Activated effector memory CD4-positive, alpha-beta T cell treated with anti-CD3 and anti-CD28 coated beads, Interleukin-2, amount 50 U/mL, for 16 hours (primary cell): ENCODE measurements around the gene UGGT2.
"Not testable (repeated sequence)": the region's sequence is repeated elsewhere in the genome, so short reads cannot be mapped to it uniquely, and the experiment has no call there.

Experiments used
- DNase-seq: peaks from one replicate; pipeline ENCODE4 v3.0.0-alpha.2; 2020

The UGGT2 gene

GRCh38 chr13:95970878-95971277 lies 82.3 kb downstream of the UGGT2 start:
- no peak for DNase-seq

GRCh38 chr13:95968906-95969305 lies 84.3 kb downstream of the UGGT2 start:
- no peak for DNase-seq

GRCh38 chr13:95957331-95957730 lies 95.9 kb downstream of the UGGT2 start:
- no peak for DNase-seq

GRCh38 chr13:95956589-95957148 lies 96.5 kb downstream of the UGGT2 start:
- DNase-seq, result no peak

- no peak for DNase-seq
Observed at GRCh38 chr13:95955719-95956118, 97.5 kb downstream of the UGGT2 start.

- no peak for DNase-seq
Observed at GRCh38 chr13:95955255-95955654, 97.9 kb downstream of the UGGT2 start.

GRCh38 chr13:95954266-95954665 lies 98.9 kb downstream of the UGGT2 start:
- no peak for DNase-seq

GRCh38 chr13:95950103-95950502 lies 103.1 kb downstream of the UGGT2 start:
- DNase-seq, result no peak

- DNase-seq, result no peak
Observed at GRCh38 chr13:95948656-95949055, 104.5 kb downstream of the UGGT2 start.

- no peak for DNase-seq
Observed at GRCh38 chr13:95937714-95938320, 115.4 kb downstream of the UGGT2 start.

GRCh38 chr13:95931300-95932025 lies 121.7 kb downstream of the UGGT2 start:
- DNase-seq, result no peak

- no peak for DNase-seq
Observed at GRCh38 chr13:95929430-95929829, 123.8 kb downstream of the UGGT2 start.

- not testable (repeated sequence) for DNase-seq
Observed at GRCh38 chr13:95928367-95928906, 124.8 kb downstream of the UGGT2 start.

GRCh38 chr13:95926231-95926630 lies 127.0 kb downstream of the UGGT2 start:
- no peak for DNase-seq

- DNase-seq, result no peak
Observed at GRCh38 chr13:95924389-95924994, 128.7 kb downstream of the UGGT2 start.

- no peak for DNase-seq
Observed at GRCh38 chr13:95921485-95921884, 131.7 kb downstream of the UGGT2 start.

GRCh38 chr13:95920485-95920884 lies 132.7 kb downstream of the UGGT2 start:
- DNase-seq, result no peak

GRCh38 chr13:95918860-95919259 lies 134.3 kb downstream of the UGGT2 start:
- DNase-seq, result no peak

- no peak for DNase-seq
Observed at GRCh38 chr13:95914991-95915501, 138.2 kb downstream of the UGGT2 start.

GRCh38 chr13:95906999-95907398 lies 146.2 kb downstream of the UGGT2 start:
- DNase-seq, result no peak

- DNase-seq, result no peak
Observed at GRCh38 chr13:95903569-95903968, 149.6 kb downstream of the UGGT2 start.

GRCh38 chr13:95902741-95903140 lies 150.5 kb downstream of the UGGT2 start:
- no peak for DNase-seq

GRCh38 chr13:95898256-95898655 lies 154.9 kb downstream of the UGGT2 start:
- no peak for DNase-seq
